ENCODE measurements around the gene QPCTL.
"Not testable (repeated sequence)": the region's sequence is repeated elsewhere in the genome, so short reads cannot be mapped to it uniquely, and the experiment has no call there.

QPCTL gene

DNA sequence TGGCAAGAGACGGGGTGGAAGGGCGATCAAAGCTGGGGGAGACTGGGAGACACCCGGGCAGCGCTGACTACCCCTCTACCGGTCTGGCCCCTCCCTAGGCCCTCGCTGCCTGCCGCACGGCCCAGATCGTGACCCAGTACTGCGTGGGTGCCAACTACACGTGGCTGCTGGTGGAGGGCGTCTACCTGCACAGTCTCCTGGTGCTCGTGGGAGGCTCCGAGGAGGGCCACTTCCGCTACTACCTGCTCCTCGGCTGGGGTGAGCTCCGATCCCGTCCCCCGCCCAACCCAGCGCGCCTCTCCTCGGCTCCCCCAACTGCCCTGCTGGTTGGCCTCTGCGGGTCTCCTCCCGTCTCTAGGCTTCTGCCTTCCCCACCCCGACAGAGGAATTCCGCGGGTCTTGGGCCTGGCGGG lies 15.6 kb upstream of the QPCTL start:
- DNase-seq (ENCODE audit: low spot score): peak; percentile 8

DNA sequence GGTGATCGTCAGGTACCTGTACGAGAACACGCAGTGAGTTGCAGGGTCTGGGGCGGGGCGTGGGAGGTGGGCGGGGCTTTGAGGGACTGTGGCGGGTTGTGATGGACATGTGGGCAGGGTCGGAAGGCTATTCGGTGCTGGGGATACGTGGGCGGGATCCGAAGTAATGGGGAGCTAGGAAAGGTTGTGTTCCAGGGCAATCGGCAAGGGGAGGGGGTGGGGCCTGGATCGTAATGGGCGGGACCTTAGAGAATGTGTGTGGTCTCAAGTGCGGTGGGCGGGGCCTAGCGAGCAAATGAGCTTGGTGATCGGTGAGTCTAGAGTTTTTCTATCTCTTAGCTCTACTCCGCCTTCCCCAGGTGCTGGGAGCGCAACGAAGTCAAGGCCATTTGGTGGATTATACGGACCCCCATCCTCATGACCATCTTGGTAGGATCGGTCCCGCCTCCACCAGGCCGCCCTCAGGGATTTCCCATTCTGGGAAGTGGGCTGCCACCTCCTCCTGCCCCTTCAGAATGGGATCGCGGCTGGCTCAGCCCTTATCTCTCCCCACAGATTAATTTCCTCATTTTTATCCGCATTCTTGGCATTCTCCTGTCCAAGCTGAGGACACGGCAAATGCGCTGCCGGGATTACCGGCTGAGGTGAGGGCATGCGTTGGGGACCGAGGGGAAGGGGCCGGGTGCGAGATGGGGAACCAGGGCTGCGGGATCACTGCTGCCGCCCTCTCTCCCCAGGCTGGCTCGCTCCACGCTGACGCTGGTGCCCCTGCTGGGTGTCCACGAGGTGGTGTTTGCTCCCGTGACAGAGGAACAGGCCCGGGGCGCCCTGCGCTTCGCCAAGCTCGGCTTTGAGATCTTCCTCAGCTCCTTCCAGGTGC lies 14.9 kb upstream of the QPCTL start:
- DNase-seq (ENCODE audit: low spot score): peak; percentile 73

DNA sequence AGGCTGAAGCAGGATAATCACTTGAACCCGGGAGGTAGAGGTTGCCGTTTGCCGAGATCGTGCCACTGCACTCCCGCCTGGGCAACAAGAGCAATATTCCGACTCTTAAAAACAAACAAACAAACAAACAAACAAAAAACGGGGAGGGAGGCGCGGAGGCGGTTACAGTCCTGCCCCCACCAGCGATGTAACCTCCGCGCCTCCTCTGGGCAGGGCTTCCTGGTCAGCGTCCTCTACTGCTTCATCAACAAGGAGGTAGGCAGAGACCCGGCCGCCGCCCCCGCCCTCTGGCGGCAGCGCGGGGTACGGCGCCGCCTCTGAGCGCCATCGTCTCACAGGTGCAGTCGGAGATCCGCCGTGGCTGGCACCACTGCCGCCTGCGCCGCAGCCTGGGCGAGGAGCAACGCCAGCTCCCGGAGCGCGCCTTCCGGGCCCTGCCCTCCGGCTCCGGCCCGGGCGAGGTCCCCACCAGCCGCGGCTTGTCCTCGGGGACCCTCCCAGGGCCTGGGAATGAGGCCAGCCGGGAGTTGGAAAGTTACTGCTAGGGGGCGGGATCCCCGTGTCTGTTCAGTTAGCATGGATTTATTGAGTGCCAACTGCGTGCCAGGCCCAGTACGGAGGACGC lies 11.0 kb upstream of the QPCTL start:
- DNase-seq (ENCODE audit: low spot score): peak; percentile 90

DNA sequence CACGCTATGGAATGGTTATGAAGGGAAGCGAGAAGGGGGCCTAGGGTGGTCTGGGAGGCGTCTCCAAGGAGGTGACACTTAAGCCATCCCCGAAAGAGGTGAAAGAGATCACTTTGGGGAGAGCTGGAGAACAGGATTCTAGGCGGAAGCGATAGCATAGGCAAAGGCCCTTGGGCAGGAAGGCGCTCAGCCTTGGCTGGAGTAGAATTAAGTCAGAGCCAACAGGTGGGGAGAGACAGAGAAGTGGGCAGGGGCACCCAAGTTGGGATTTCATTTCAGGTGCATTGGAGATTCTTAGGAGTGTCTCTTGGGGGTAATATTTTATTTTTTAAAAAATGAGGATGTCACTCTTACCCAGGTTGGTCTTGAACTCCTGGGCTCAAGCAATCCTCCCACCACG lies 10.3 kb upstream of the QPCTL start:
- DNase-seq (ENCODE audit: low spot score): no peak

DNA sequence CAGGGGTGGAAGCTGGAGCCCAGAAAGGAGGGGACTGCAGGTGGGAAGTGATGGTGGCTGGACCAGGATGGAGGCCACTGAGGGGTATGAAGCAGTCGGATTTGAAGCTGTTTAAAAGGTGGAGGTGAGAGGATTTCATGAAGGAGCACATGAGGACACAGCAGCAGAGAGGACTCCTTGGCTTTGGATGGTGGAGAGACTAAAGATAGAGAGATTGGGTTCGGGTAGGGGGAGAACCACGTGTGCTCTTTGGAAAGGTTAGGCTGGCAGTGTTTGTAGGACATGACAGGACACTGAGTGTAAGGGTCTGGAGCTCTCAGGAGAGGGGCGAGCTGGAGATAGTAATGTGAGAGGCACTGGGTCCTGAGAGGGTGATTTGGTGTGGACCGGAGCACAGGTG lies 9.6 kb upstream of the QPCTL start:
- no peak for DNase-seq (ENCODE audit: low spot score)

DNA sequence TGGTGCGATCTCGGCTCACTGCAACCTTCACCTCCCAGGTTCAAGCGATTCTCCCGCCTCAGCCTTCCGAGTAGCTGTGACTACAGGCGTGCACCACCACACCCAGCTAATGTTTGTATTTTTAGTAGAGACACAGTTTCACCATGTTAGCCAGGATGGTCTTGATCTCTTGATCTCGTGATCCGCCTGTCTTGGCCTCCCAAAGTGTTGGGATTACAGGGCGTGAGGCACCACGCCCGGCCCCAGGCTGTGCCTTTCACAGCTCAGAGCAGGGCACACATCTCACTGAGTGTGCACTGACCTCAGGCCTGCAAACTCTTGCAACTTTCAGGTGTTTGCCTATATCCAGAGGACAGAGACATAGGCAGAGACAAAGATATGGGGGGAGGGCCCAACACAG lies 7.4 kb upstream of the QPCTL start:
- not testable (repeated sequence) for DNase-seq (ENCODE audit: low spot score)

DNA sequence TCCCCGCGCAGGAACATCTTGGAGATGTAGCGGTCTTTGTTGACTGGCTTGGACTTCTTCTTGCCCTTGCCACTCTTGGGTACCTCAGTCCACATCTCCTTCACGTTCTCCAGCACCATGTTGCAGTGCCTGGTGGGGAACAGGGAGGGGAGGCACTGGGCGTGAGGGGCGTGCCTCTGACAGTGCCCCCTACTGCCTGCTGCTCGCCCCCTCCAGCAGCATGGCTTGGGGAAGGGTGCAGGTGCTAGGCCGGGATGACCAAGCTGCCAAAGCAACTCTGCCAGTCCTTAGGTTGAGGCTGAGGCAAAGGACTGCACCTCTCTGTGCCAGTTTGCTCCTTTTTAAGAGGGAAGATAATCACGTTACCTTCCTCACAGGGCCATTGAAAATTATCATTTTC lies 4.9 kb upstream of the QPCTL start:
- DNase-seq (ENCODE audit: low spot score): no peak

DNA sequence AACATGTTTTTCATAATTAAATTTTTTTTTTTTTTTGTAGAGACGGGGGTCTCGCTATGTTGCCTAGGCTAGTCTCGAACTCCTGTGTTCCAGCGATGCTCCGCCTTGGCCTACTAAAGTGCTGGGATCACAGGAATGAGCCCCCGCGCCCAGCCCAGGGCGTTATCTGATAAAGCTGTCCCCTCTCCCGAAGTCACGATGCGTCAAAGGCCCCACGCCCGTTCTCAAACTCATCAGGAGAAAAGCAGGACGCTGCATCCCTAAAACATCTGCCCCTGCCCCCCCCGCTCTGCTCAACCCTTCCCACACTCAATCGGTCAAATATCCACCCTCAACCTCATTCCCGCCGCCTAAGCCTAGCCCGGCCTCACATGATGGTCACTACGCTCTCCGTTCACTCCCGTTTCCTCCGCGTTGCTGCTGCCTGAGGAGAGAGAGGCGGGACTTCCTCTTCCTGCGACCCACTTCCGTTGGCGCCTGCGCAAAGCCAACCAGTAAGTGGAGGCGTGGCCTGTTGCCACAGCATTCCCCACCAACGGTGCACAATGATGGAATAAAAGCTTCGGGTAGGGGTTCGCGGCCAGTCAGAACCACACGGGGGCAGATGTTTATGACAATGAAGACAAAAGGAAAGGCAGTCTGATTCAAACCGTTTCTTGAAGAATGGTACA lies 815 bp upstream of the QPCTL start, which contains the start of gene SNRPD2:
Gene SNRPD2 (minus strand): TSS at position 438 of the 671 bp plus-strand sequence. CDS start 65 bp downstream, at position 373.
- DNase-seq (ENCODE audit: low spot score): peak; percentile 95

DNA sequence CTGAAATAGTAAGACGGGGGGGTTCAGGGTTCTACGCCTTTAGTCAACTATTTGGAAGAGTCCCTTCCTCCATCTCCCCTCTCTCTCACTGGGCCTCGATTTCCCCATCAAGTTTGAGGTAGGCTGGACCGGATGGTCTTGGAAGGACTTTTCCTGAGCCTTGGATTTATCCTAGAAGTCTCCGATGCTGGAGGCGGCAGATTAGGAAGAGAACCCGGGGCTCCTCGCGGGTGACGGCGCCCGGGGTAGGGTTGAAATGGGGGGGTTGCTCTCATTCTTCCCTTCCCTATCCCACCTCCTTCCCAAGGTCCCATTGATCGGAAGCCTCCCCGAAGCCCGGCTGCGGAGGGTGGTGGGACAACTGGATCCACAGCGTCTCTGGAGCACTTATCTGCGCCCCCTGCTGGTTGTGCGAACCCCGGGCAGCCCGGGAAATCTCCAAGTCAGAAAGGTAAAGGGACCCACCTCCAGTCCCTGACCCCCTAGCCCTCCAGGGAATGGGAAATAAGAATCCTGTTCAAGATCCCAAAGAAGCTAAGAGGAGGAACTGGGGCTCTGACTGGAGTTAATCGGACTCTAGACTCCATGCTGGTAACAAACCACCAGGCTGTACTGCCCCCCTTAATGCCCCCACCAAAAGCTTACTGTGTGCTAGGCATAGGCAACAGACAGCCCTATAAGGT lies 781 bp downstream of the QPCTL start:
- peak; percentile 82 for DNase-seq (ENCODE audit: low spot score)

DNA sequence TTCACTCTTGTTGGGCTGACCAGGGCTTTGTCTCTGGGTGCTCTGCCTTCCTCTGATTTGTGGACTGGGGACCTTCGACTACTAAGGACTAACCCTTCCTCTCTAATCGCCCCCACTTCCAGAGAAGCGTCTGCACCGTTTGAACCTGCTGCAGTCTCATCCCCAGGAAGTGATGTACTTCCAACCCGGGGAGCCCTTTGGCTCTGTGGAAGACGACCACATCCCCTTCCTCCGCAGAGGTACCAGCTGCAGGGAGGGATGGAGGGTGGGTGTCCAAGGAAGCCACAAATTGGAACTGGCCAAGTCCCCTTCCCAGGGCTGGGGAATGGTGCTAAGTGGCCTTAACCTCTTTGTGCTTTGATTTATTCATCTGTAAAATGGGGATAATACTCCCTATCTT lies 9.2 kb downstream of the QPCTL start:
- no peak for DNase-seq (ENCODE audit: low spot score)

DNA sequence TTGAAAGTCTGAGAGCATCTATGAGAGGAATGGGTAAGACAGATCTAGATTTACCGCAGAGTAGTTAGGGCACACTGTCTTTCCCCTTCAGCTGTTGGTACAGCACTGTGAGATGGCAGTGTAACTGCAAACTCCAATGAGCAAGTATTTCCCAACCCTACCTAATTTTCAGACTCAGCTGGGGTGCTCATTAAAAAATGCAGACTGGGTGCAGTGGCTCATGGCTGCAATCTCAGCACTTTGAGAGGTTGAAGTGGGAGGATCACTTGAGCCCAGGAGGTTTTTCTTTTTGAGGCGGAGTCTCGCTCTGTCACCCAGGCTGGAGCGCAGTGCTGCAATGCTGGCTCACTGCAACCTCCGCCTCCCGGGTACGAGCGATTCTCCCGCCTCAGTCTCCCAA lies 12.6 kb downstream of the QPCTL start:
- DNase-seq (ENCODE audit: low spot score): no peak

DNA sequence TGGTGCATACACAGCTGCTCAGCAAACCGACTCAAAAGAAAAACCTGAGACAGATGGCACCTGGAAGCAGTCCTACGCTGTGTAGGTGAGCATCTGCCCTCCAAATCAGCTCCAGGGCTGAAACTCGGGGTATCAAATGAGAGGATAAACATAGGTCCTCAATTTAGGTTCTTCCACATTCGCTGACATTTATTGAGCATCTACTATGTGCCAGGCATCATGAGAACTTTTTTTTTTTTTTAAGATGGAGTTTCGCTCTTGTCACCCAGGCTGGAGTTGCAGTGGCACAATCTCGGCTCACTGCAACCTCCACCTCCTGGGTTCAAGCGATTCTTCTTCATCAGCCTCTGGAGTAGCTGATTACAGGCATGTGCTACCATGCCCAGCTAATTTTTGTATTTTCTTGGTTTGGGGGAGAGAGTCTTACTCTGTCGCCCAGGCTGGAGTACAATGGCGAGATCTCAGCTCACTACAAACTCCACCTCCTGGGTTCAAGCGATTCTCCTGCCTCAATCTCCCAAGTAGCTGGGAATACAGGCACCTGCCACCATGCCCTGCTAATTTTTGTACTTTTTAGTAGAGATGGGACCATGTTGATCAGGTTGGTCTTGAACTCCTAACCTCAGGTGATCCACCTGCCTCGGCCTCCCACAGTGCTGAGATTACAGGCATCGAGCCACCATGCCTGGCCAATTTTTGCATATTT lies 13.4 kb downstream of the QPCTL start:
- DNase-seq (ENCODE audit: low spot score): no peak

DNA sequence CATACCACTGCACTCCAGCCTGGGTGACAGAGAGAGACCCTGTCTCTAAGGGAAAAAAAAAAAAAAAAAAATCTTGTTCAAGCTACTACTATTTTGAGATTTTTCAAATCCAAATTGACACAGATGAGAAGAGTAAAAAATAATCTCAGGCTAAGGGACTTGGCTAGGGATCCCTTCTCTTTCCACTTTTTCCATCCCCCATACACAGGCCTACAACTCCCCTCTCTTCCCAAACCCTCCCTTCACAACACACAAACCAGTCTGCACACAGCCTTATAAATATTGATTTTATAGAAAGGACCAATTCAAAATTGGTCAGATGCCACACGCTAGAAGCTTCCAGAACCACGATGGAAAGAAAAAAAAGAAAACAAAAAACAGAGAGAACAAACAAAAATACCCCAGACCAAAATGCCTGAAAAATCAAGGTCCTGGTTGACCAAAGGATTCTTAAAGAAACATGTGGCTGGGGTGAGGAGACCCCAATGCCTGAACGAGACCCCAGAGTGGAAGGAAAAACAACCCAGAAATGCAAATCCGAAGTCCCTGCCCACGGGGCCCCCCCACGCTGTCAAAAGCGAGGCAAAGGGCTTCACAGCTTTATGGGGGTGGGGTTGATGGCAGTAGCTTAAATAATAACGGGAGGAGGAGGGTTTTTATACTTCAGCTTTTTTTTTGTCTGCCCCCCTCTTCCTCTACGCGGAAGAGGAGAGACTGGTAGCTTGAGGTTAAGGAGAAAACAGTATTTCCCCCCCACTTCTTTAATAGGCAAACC lies 18.1 kb downstream of the QPCTL start:
- DNase-seq (ENCODE audit: low spot score): no peak

DNA sequence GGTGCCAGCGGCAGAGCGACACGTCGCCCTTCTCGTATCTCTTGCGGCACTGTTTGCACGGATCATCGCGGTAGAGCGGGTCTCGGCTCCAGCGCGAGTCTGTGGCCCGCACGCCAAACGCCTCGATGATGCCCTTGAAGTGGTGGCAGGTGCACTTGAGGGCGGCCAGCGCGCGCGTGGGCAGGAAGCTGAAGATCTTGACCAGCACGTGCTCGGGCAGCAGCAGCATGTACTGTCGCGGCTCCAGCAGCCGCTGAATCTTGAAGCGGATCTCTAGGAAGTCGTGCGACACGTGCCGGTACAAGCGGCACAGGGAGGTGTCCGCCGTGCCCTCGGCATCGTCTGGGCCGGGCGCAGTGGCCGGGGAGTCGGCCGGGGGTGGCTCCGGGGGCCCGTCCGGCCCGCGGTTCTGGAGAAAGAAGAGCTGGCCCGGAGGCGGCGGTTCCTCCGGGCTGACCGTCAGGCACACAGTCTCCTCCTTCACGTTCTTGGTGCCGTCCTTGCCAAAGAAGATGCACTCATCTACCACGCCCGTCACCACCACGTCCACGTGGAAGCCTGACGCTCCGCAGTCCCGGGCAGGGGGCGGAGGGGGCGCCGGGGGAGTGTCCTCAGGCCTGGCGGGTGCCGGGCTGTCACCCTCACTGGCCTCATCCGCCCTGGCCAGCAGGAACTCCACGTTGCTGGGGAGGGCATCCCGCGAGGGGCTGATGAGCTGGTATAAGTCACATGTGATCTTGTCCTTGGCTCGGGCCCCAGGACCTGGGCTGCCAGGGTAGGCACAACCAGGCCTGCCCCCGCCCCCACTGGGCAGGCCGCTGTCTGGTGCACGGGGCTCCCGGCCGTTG lies 19.6 kb downstream of the QPCTL start:
- no peak for DNase-seq (ENCODE audit: low spot score)

DNA sequence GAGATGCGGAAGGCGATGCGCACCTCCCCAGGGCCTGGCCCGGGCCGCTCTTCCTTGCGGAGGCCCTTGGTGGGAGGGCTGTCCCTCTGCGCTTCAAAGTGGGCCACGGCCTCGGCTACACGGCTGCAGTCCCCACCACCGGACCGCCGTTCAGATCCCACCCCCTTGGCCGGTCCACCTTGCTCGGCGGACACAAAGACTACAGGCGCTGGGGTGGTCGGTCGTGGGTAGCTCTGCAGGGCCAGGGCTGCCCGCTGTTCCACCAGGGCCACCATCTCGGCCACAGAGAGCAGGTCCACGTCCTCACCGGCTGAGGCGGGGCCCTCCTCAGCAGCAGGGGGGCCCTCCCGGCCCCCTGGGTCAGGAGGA lies 20.2 kb downstream of the QPCTL start:
- no peak for DNase-seq (ENCODE audit: low spot score)

DNA sequence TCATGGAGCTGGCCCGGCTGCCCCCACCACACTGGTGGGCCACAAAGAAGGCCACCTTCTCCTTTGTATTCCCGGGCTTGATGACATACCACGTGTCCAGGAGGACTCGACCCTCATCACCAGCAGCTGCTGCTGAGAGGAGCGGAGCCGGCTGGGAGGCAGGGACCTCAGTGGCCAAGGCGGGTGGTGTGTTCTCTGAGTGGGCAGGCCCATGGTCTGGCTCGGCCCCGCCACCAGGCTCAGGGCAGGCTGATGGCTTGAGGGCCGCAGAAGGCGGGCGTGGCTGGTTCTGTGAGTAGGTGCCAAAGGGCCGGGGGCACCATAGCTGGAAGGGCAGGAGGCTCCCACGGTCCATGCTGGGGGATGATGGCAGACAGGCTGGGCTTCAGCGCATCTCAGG lies 20.7 kb downstream of the QPCTL start:
- no peak for DNase-seq (ENCODE audit: low spot score)

DNA sequence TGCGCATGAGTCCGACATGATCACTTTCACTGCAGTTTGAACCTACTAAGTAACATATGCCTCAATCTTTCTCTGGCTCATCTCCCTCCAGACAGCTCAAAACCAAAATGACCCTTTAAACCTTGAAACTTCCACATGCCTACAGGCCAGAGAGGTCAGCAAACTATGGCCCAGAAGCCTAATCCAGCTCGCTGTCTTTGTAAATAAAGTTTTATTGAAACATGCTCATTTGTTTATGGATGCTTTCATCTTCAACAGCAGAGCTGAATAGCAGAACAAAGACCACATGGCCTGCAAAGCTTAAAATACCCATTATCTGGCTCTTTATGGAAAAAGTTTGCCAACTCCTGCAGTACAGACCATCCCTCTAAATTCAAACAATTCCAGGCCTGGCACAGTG lies 22.7 kb downstream of the QPCTL start:
- no peak for DNase-seq (ENCODE audit: low spot score)

DNA sequence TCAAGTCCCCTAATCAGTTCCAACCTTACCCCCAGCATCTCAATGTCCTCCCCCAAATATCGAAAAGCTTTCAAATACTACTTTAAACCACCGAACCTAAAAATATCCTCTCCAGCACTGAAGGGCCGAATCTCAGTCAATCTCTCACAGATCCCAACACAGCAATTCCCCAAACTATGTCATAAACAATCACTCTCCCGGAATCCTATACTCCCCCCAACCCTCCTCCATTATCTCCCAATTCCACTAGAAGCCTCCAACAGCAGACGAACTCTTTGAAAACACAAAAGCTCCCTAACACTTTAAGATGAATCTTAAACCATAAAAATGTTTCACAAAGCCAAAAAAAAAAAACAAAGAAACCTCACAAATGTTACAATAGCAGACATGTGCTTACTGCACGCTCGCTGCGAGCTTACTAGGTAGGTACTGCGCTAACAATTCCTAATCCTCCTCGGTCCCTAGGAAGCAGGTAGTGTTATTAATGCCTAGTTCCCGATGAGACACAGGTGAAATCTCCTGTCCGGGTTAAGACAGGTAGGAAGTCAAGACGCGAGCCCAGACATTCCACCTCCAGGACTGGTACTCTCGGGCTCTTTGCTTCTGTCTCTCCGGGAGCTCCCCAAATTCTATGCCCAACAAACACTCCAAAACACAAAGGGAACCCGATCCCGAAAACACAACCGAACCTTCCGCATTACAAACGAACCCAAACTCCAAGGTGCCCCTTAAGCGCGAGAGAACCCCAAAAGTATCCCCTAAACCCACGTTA lies 24.1 kb downstream of the QPCTL start:
- DNase-seq (ENCODE audit: low spot score): peak; percentile 43

Measured in AG08396 (cell line).